ENCODE results near the gene PBRM1.

DNA sequence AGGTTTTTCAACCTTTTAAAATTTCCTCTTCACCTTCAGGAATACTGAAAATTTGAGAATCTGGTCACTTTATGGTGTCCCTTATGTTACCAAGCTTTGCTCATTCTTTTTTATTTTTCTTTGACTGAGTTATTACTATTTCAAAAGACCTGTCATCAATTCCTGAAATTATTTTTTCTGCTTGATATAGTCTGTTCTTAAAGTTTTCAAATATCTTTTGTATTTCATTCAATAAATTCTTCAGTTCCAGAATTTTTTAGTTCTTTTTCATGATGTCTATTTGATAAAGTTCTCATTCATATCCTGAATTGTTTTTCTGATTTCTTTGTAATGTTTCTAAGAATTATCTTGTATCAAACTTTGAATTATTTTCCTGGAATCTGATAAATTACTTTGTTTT lies 85.5 kb downstream of the PBRM1 start:
- TF ChIP-seq, protein P1, sequence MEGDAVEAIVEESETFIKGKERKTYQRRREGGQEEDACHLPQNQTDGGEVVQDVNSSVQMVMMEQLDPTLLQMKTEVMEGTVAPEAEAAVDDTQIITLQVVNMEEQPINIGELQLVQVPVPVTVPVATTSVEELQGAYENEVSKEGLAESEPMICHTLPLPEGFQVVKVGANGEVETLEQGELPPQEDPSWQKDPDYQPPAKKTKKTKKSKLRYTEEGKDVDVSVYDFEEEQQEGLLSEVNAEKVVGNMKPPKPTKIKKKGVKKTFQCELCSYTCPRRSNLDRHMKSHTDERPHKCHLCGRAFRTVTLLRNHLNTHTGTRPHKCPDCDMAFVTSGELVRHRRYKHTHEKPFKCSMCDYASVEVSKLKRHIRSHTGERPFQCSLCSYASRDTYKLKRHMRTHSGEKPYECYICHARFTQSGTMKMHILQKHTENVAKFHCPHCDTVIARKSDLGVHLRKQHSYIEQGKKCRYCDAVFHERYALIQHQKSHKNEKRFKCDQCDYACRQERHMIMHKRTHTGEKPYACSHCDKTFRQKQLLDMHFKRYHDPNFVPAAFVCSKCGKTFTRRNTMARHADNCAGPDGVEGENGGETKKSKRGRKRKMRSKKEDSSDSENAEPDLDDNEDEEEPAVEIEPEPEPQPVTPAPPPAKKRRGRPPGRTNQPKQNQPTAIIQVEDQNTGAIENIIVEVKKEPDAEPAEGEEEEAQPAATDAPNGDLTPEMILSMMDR (IDR thresholded peaks at IDR 0.05), result no peak
- no peak for TF ChIP-seq POLR2A (IDR thresholded peaks at IDR 0.05)

Measured in thyroid gland (tissue), 4 donors.